Stimulated activated CD4-positive, alpha-beta T cell treated with anti-CD3 and anti-CD28 coated beads, Interleukin-2, amount 100 ng/mL, for 48 hours (primary cell): ENCODE results near the gene WDR35.

Source experiments
- DNase-seq, 2 donors: peaks; one replicate each; pipeline ENCODE4 v3.0.0-alpha.2; 2020

The WDR35 gene

GRCh38 chr2:20008703-20009102 is 18.8 kb upstream of the WDR35 start:
- DNase-seq, result no peak

GRCh38 chr2:20005891-20006470 is 16.1 kb upstream of the WDR35 start:
- DNase-seq, result no peak

GRCh38 chr2:20005067-20005627 is 15.2 kb upstream of the WDR35 start:
- no peak for DNase-seq

GRCh38 chr2:20001361-20001863 is 11.5 kb upstream of the WDR35 start:
- DNase-seq, result no peak

GRCh38 chr2:19993731-19994130 is 3.8 kb upstream of the WDR35 start:
- no peak for DNase-seq

- no peak for DNase-seq
Measured at GRCh38 chr2:19991895-19992294, 2.0 kb upstream of the WDR35 start.

- DNase-seq, result no peak
Measured at GRCh38 chr2:19990416-19990728, 467 bp upstream of the WDR35 start.

GRCh38 chr2:19989342-19989666 is 601 bp downstream of the WDR35 start:
- DNase-seq, result no peak

GRCh38 chr2:19988600-19988999 is 1.3 kb downstream of the WDR35 start:
- DNase-seq, result no peak

GRCh38 chr2:19987936-19988335 is 2.0 kb downstream of the WDR35 start:
- DNase-seq, result no peak

GRCh38 chr2:19982268-19982667 is 7.6 kb downstream of the WDR35 start:
- DNase-seq, result no peak

GRCh38 chr2:19979932-19980331 is 10.0 kb downstream of the WDR35 start:
- no peak for DNase-seq

- DNase-seq, result no peak
Measured at GRCh38 chr2:19973466-19973865, 16.4 kb downstream of the WDR35 start.

GRCh38 chr2:19971691-19972090 is 18.2 kb downstream of the WDR35 start:
- DNase-seq, result no peak

GRCh38 chr2:19963386-19963785 is 26.5 kb downstream of the WDR35 start:
- no peak for DNase-seq

- peak; percentile 3 to 12 for DNase-seq
Measured at GRCh38 chr2:19955544-19956422, 34.1 kb downstream of the WDR35 start.

- DNase-seq, result no peak
Measured at GRCh38 chr2:19949071-19949470, 40.8 kb downstream of the WDR35 start.

- no peak for DNase-seq
Measured at GRCh38 chr2:19947184-19947940, 42.5 kb downstream of the WDR35 start.

- no peak for DNase-seq
Measured at GRCh38 chr2:19944205-19944845, 45.6 kb downstream of the WDR35 start.

- no peak for DNase-seq
Measured at GRCh38 chr2:19943189-19943588, 46.7 kb downstream of the WDR35 start.

GRCh38 chr2:19942199-19942598 is 47.7 kb downstream of the WDR35 start:
- no peak for DNase-seq

GRCh38 chr2:19937004-19937403 is 52.9 kb downstream of the WDR35 start:
- no peak for DNase-seq

GRCh38 chr2:19936203-19936602 is 53.7 kb downstream of the WDR35 start:
- DNase-seq, result no peak
